BLaER1 treated with 17β-estradiol and CSF1 and Interleukin-3, amounts not matched to agents 10 nM and 100 nM (cell line): ENCODE results near the gene CSAG3.
"Not testable (repeated sequence)": the region's sequence is repeated elsewhere in the genome, so short reads cannot be mapped to it uniquely, and the experiment has no call there.

Experiments
- H3K27ac ChIP-seq, 11 experiments: shearing (Covaris generic); formaldehyde crosslinking; 2 replicates each; pipeline ENCODE4 v1.8.1; 2022
- H3K27me3 ChIP-seq, 11 experiments: shearing (Covaris generic); formaldehyde crosslinking; 2 replicates each; pipeline ENCODE4 v1.8.1; 2022
- H3K36me3 ChIP-seq, 11 experiments: shearing (Covaris generic); formaldehyde crosslinking; 2 replicates each; pipeline ENCODE4 v1.8.1; 2022
- H3K4me1 ChIP-seq, 10 experiments: shearing (Covaris generic); formaldehyde crosslinking; 2 replicates each; pipeline ENCODE4 v1.8.1; 2022
- H3K4me2 ChIP-seq, 11 experiments: shearing (Covaris generic); formaldehyde crosslinking; 2 replicates each; pipeline ENCODE4 v1.8.1; 2022
- H3K4me3 ChIP-seq, 10 experiments: shearing (Covaris generic); formaldehyde crosslinking; 2 replicates each; pipeline ENCODE4 v1.8.1; 2022
- H3K9ac ChIP-seq, 11 experiments: shearing (Covaris generic); formaldehyde crosslinking; 2 replicates each; pipeline ENCODE4 v1.8.1; 2022
- H3K9me3 ChIP-seq, 11 experiments: shearing (Covaris generic); formaldehyde crosslinking; replicated peaks in 1 of 11; 2 replicates each; pipeline ENCODE4 v1.8.1; 2022
- H4K20me1 ChIP-seq, 11 experiments: shearing (Covaris generic); formaldehyde crosslinking; 2 replicates each; pipeline ENCODE4 v1.8.1; 2022
- Cebpa-rat ChIP-seq, 11 experiments: shearing (Covaris generic); IDR thresholded peaks; 2 replicates each; pipeline ENCODE4 v1.8.1; 2022

Gene CSAG3

DNA sequence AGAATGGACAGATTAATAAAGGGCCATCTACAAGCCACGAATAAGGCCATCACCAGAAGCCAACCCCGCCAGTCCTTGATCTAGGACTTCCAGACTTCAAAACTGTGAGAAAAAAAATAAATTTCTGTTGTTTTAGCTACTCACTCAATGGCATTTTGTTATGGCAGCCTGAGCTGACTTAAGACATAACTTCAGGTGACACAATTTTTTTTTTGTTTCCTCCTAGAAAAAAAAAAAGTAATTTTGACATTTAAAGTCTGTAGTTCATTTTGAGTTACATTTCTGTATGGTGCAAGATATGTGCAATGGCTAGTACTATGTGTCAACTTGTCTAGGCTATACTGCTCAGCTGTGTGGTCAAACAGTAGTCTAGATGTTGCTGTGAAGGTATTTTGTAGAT is at the start of gene CSAG3:
Gene CSAG3 (plus strand): TSS at position 301 of the 400 bp plus-strand sequence.
- not testable (repeated sequence) for H3K9me3 ChIP-seq, H4K20me1 ChIP-seq, H3K27ac ChIP-seq, H3K4me1 ChIP-seq, H3K4me3 ChIP-seq, H3K36me3 ChIP-seq, H3K9ac ChIP-seq, H3K4me2 ChIP-seq
- H3K27me3 ChIP-seq, result peaks cover 0 to 12% (median 4%) of the 10 kb centered on the region in 11 experiments; a peak in 10 of 22 replicates

DNA sequence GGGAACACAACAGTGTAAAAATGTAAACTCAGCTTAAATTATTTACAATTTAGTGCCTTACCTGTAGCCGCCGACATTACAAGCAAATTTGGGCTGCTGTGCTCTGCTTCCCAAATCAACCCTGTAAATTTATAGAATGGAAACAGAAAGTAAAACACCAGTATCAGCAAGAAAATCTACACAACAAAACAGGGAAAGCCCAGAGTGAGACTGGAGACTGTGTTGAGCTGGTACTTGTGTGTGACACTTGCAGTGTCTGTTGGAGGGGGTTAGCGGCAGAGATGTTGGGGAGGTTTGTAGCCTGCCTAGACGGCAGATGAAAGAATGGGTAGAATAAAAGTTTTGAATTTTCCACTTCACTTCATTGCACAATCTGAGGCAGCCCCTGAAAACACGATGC is 45.8 kb upstream of the CSAG3 start:
- not testable (repeated sequence) for H3K9me3 ChIP-seq, H3K4me1 ChIP-seq, H3K4me2 ChIP-seq, H3K36me3 ChIP-seq, H3K4me3 ChIP-seq, H3K27me3 ChIP-seq, H4K20me1 ChIP-seq, H3K27ac ChIP-seq, H3K9ac ChIP-seq

DNA sequence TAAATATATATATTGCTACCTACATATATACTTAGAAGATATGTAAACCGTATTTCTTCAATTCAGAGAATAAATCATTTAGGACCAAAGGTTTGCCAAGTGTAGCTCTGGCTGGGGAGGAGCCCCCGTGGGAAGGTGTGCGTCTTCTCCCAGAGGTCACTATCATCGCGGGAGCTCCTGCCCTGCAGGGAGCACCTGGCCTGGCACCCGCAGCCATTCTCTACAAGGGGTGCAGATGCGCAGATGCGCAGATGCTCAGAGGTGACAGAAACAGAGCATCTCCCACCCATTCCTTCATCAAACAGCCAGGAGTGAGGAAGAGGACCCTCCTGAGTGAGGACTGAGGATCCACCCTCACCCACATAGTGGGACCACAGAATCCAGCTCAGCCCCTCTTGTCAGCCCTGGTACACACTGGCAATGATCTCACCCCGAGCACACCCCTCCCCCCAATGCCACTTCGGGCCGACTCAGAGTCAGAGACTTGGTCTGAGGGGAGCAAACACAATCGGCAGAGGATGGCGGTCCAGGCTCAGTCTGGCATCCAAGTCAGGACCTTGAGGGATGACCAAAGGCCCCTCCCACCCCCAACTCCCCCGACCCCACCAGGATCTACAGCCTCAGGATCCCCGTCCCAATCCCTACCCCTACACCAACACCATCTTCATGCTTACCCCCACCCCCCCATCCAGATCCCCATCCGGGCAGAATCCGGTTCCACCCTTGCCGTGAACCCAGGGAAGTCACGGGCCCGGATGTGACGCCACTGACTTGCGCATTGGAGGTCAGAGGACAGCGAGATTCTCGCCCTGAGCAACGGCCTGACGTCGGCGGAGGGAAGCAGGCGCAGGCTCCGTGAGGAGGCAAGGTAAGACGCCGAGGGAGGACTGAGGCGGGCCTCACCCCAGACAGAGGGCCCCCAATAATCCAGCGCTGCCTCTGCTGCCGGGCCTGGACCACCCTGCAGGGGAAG is 44.9 kb upstream of the CSAG3 start, which contains the start of gene MAGEA2B:
Gene MAGEA2B (plus strand): TSS at position 814 of the 973 bp plus-strand sequence. CDS start 2,479 bp downstream, outside the sequence.
- H3K36me3 ChIP-seq, H3K9me3 ChIP-seq, H3K4me3 ChIP-seq, H3K27ac ChIP-seq, H3K4me2 ChIP-seq, H3K27me3 ChIP-seq, H3K4me1 ChIP-seq, H3K9ac ChIP-seq, H4K20me1 ChIP-seq: not testable (repeated sequence)

DNA sequence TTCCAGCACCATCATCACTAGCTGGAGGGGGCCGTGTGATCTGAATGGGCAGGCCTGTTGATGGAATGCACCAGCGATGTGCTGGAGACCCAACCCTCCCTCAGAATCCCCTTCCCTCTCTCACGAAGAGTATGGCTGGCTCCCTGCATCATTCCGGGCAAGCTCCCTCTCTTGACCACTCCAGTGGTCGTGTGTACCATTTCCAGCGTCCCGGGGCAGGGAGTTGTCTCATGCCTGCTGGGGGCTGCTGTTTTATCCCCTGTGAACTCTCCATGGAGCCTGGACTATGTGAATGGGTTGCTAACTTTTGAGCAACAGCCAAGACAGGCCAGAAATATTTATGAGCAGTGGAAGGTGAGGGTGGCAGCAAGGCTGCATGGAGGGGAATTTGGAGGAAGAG is 33.6 kb upstream of the CSAG3 start:
- no peak overlapping the region for H3K4me3 ChIP-seq
- H3K4me2 ChIP-seq, result no peak overlapping the region
- no peak overlapping the region for H3K9ac ChIP-seq
- no peaks in the 10 kb centered on the region for H4K20me1 ChIP-seq
- H3K27ac ChIP-seq, result no peak overlapping the region
- peaks cover 32 to 50% (median 47%) of the 10 kb centered on the region in 11 experiments for H3K27me3 ChIP-seq
- H3K4me1 ChIP-seq, result no peaks in the 10 kb centered on the region
- TF ChIP-seq Cebpa-rat (IDR thresholded peaks at IDR 0.05), result no peak
- no peaks in the 10 kb centered on the region for H3K36me3 ChIP-seq
- peaks cover 0 to 11% (median 0%) of the 10 kb centered on the region in 11 experiments; a peak in 1 of 22 replicates for H3K9me3 ChIP-seq

DNA sequence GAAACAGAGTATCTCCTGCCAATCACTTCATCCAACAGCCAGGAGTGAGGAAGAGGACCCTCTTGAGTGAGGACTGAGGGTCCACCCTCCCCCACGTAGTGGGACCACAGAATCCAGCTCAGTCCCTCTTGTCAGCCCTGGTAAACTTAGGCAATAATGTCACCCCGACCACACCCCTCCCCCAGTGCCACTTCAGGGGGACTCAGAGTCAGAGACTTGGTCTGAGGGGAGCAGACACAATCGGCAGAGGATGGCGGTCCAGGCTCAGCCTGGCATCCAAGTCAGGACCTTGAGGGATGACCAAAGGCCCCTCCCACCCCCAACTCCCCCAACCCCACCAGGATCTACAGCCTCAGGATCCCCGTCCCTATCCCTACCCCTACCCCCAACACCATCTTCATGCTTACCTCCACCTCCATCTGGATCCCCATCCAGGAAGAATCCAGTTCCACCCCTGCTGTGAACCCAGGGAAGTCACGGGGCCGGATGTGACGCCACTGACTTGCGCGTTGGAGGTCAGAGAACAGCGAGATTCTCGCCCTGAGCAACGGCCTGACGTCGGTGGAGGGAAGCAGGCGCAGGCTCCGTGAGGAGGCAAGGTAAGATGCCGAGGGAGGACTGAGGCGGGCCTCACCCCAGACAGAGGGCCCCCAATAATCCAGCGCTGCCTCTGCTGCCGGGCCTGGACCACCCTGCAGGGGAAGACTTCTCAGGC is 25.6 kb upstream of the CSAG3 start, which contains the start of the genes CSAG1 and MAGEA12:
Gene CSAG1 (minus strand): TSS at position 461 of the 715 bp plus-strand sequence. CDS start 1,261 bp downstream, outside the sequence.
Gene MAGEA12 (plus strand): TSS at position 497 of the 715 bp plus-strand sequence. CDS start 2,405 bp downstream, outside the sequence.
- Histone ChIP-seq H3K27me3 (peaks cover 60 to 89% (median 81%) of the 10 kb centered on the region in 11 experiments), H3K4me2 (no peak within 1 kb of the TSS), H4K20me1 (no peaks in the 10 kb centered on the region; a peak in 1 of 22 replicates), H3K9me3 (no peaks in the 10 kb centered on the region; a peak in 1 of 22 replicates), H3K9ac (no peak within 1 kb of the TSS), H3K27ac (no peak within 1 kb of the TSS), H3K4me1 (no peaks in the 10 kb centered on the region), H3K4me3 (no peak within 1 kb of the TSS), H3K36me3 (no peaks in the 10 kb centered on the region)
- TF ChIP-seq Cebpa-rat (IDR thresholded peaks at IDR 0.05), result no peak

DNA sequence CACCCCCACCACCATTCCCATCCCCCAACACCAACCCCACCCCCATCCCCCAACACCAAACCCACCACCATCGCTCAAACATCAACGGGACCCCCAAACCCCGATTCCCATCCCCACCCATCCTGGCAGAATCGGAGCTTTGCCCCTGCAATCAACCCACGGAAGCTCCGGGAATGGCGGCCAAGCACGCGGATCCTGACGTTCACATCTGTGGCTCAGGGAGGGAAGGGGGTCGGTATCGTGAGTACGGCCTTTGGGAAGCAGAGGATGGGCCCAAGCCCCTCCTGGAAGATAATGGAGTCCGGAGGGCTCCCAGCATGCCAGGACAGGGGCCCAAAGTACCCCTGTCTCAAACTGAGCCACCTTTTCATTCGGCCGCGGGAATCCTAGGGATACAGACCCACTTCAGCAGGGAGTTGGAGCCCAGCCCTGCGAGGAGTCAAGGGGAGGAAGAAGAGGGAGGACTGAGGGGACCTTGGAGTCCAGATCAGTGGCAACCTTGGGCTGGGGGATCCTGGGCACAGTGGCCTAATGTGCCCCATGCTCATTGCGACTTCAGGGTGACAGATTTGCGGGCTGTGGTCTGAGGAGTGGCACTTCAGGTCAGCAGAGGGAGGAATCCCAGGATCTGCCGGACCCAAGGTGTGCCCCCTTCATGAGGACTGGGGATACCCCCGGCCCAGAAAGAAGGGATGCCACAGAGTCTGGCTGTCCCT is 24.7 kb upstream of the CSAG3 start:
- H3K36me3 ChIP-seq, H4K20me1 ChIP-seq, H3K9me3 ChIP-seq, H3K9ac ChIP-seq, H3K4me2 ChIP-seq, H3K4me3 ChIP-seq, H3K27ac ChIP-seq, H3K4me1 ChIP-seq: not testable (repeated sequence)
- H3K27me3 ChIP-seq, result peaks cover 63 to 89% (median 83%) of the 10 kb centered on the region in 11 experiments

DNA sequence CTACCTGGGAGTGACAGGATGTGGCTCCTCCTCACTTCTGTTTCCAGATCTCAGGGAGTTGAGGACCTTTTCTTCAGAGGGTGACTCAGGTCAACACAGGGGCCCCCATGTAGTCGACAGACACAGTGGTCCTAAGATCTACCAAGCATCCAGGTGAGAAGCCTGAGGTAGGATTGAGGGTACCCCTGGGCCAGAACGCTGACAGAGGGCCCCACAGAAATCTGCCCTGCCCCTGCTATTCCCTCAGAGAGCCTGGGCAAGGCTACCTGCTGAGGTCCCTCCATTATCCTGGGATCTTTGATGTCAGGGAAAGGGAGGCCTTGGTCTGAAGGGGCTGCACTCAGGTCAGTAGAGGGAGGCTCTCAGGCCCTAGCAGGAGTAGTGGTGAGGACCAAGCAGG is 23.9 kb upstream of the CSAG3 start:
- Histone ChIP-seq H3K4me2 (no peak overlapping the region), H4K20me1 (no peaks in the 10 kb centered on the region; a peak in 1 of 22 replicates), H3K9ac (no peak overlapping the region), H3K27me3 (peaks cover 64 to 91% (median 85%) of the 10 kb centered on the region in 11 experiments), H3K4me3 (no peak overlapping the region), H3K4me1 (no peaks in the 10 kb centered on the region), H3K36me3 (no peaks in the 10 kb centered on the region), H3K27ac (no peak overlapping the region), H3K9me3 (no peaks in the 10 kb centered on the region; a peak in 1 of 22 replicates)
- no peak for TF ChIP-seq Cebpa-rat (IDR thresholded peaks at IDR 0.05)

DNA sequence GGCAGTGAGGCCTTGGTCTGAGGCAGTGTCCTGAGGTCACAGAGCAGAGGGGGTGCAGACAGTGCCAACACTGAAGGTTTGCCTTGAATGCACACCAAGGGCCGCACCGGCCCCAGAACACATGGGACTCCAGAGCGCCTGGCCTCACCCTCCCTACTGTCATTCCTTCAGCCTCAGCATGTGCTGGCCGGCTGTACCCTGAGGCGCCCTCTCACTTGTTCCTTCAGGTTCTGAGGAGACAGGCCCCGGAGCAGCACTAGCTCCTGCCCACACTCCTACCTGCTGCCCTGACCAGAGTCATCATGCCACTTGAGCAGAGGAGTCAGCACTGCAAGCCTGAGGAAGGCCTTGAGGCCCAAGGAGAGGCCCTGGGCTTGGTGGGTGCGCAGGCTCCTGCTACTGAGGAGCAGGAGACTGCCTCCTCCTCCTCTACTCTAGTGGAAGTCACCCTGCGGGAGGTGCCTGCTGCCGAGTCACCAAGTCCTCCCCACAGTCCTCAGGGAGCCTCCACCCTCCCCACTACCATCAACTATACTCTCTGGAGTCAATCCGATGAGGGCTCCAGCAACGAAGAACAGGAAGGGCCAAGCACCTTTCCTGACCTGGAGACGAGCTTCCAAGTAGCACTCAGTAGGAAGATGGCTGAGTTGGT is 23.0 kb upstream of the CSAG3 start:
- Histone ChIP-seq H3K9me3 (no peaks in the 10 kb centered on the region; a peak in 1 of 22 replicates), H3K4me3 (no peak overlapping the region), H3K4me2 (no peak overlapping the region), H4K20me1 (no peaks in the 10 kb centered on the region; a peak in 1 of 22 replicates), H3K27me3 (peaks cover 62 to 92% (median 85%) of the 10 kb centered on the region in 11 experiments), H3K4me1 (no peaks in the 10 kb centered on the region), H3K27ac (no peak overlapping the region), H3K9ac (no peak overlapping the region), H3K36me3 (no peaks in the 10 kb centered on the region)
- no peak for TF ChIP-seq Cebpa-rat (IDR thresholded peaks at IDR 0.05)

DNA sequence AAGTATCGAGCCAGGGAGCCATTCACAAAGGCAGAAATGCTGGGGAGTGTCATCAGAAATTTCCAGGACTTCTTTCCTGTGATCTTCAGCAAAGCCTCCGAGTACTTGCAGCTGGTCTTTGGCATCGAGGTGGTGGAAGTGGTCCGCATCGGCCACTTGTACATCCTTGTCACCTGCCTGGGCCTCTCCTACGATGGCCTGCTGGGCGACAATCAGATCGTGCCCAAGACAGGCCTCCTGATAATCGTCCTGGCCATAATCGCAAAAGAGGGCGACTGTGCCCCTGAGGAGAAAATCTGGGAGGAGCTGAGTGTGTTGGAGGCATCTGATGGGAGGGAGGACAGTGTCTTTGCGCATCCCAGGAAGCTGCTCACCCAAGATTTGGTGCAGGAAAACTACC is 22.5 kb upstream of the CSAG3 start:
- not testable (repeated sequence) for H3K4me3 ChIP-seq, H4K20me1 ChIP-seq, H3K36me3 ChIP-seq, H3K9ac ChIP-seq, H3K4me1 ChIP-seq, H3K27ac ChIP-seq, H3K4me2 ChIP-seq, H3K9me3 ChIP-seq
- peaks cover 59 to 87% (median 84%) of the 10 kb centered on the region in 11 experiments for H3K27me3 ChIP-seq
